ENCODE results near the gene UNC5CL. TPM values are rescaled to one million over a fixed set of nuclear protein-coding genes. Genes with fewer than 3 reads are reported as not detected.
"Not testable (repeated sequence)": the region's sequence is repeated elsewhere in the genome, so short reads cannot be mapped to it uniquely, and the experiment has no call there.

The UNC5CL gene
- total RNA-seq, 1 experiment from 2014 or later = 0.81 TPM

DNA sequence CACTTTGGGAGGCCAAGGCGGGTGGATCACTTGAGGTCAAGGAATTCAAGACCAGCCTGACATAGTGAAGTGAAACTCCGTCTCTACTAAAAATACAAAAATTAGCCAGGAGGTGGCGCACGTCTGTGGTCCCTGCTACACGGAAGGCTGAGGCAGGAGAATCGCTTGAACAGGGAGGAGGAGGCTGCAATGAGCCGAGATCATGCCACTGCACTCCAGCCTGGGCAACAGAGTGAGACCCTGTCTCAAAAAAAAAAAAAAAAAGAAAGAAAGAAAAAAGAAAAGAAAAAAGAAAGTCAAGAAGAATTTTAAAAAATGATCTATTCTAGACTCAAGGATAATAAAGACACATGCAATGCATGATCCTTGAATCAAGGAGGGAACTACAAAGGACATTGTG, 32.8 kb downstream of the UNC5CL start:
- H3K4me1 ChIP-seq (ENCODE audit: insufficient read depth, low read length); H3K56ac ChIP-seq (ENCODE audit: insufficient read length, low read depth, low read length); H4K91ac ChIP-seq (ENCODE audit: insufficient read length, low read depth, low read length); H3K9ac ChIP-seq (ENCODE audit: extremely low read depth, insufficient read length, low read length); H3K14ac ChIP-seq (ENCODE audit: insufficient read depth, low read length); H3K27me3 ChIP-seq (ENCODE audit: insufficient read depth, low read length); H2BK5ac ChIP-seq (ENCODE audit: insufficient read length, low read length); H3K36me3 Mint-ChIP-seq (ENCODE audit: insufficient read depth in 1 of 3, low read depth in 3 of 3); H2BK120ac ChIP-seq (ENCODE audit: low read depth, low read length, poor library complexity, severe bottlenecking); H2AK5ac ChIP-seq (ENCODE audit: insufficient read length, low read length); H3K4me3 Mint-ChIP-seq; H2BK20ac ChIP-seq (ENCODE audit: low read depth, low read length, poor library complexity, severe bottlenecking); H3K23ac ChIP-seq (ENCODE audit: insufficient read length, low read depth, low read length); H3K9me3 ChIP-seq (ENCODE audit: control insufficient read depth, low read depth, low read length); H3K4me2 ChIP-seq (ENCODE audit: insufficient read depth, insufficient read length, low read length); H2AFZ ChIP-seq (ENCODE audit: low read length); H3K9me3 Mint-ChIP-seq; H3K18ac ChIP-seq (ENCODE audit: insufficient read length, low read depth, low read length); H3K79me1 ChIP-seq (ENCODE audit: insufficient read depth, low read depth, low read length, poor library complexity, severe bottlenecking); H4K8ac ChIP-seq (replicated peaks; ENCODE audit: insufficient read length, low read depth, low read length); H2BK12ac ChIP-seq (ENCODE audit: insufficient read length, low read depth, low read length); H3K27ac ChIP-seq (ENCODE audit: insufficient read length, low read depth, low read length); H3K23me2 ChIP-seq (ENCODE audit: insufficient read length, low read depth, low read length, poor library complexity, severe bottlenecking); H3K4ac ChIP-seq (ENCODE audit: low read depth, low read length); H3K79me2 ChIP-seq (ENCODE audit: insufficient read depth, low read length); H4K5ac ChIP-seq (ENCODE audit: insufficient read length, low read depth, low read length); H3T11ph ChIP-seq (ENCODE audit: low read length); H2BK15ac ChIP-seq (ENCODE audit: low read depth, low read length); H3K27ac Mint-ChIP-seq; H4K20me1 ChIP-seq (ENCODE audit: control insufficient read depth, insufficient read depth, insufficient read length): not testable (repeated sequence)
- WGBS (ENCODE audit: extremely low coverage, insufficient read length, low lambda C conversion rate) = no CpG with 5 or more reads among the region's 7 CpGs
- peak; percentile 79 for DNase-seq
- Mint-ChIP-seq H3K27me3 (ENCODE audit: low read depth) (peaks cover 19% of the 10 kb centered on the region), H3K4me1 (peaks cover 8 to 13% of the 10 kb centered on the region in 2 experiments)
- peak; percentile 85 for TF ChIP-seq CTCF (conservative IDR thresholded peaks at IDR 0.05)
